IMR-90 (cell line): ENCODE data around the gene HRH3. TPM values are rescaled to one million over a fixed set of nuclear protein-coding genes. Genes with fewer than 3 reads are reported as not detected.

Experiments used
- ATAC-seq: fragments of 200-7000 bp; cut with Tn5 transposase; 2 replicates; pipeline ENCODE4 v1.9.1; 2020; ENCODE audit warnings: low read depth, mild to moderate bottlenecking, moderate library complexity
- BruUV-seq: library from RNA; stranded (reverse); fragments of 400-500 nt; replicated peaks from 2 replicates; lab custom pipeline; 2021; lab: Mats Ljungman, UMichigan
- CTCF ChIA-PET: fragments of 300-600 bp; formaldehyde crosslinking; extraction: SDS; loops from one replicate; lab custom pipeline; 2021; ENCODE audit warnings: antibody characterized with exemption; lab: Yijun Ruan, JAX
- POLR2A ChIA-PET: fragments of 300-600 bp; sonication (Branson Sonifier 250); formaldehyde crosslinking; loops from one replicate; lab custom pipeline; 2022; ENCODE audit warnings: antibody characterized with exemption; ENCODE audit not compliant: unreplicated experiment; lab: Charles Lee
- DNase-seq: peaks from one replicate; pipeline ENCODE4 v3.0.0; 2013
- H2AFZ ChIP-seq: replicated peaks from 2 replicates; pipeline ENCODE3; 2013; ENCODE audit warnings: low read length, mild to moderate bottlenecking; ENCODE audit not compliant: poor library complexity
- H2AK5ac ChIP-seq: 2 replicates; pipeline ENCODE4 v1.6.1; 2013; ENCODE audit warnings: low read depth, low read length, inconsistent platforms
- H2AK9ac ChIP-seq: replicated peaks from 2 replicates; pipeline ENCODE3; 2013; ENCODE audit warnings: mild to moderate bottlenecking, low read depth, low read length, moderate library complexity; ENCODE audit not compliant: poor library complexity
- H2BK120ac ChIP-seq: 2 replicates; pipeline ENCODE4 v1.6.1; 2013; ENCODE audit warnings: low read depth, low read length, inconsistent platforms
- H2BK15ac ChIP-seq: 3 replicates; pipeline ENCODE4 v1.6.1; 2013; ENCODE audit warnings: low read depth, low read length, inconsistent platforms
- H2BK20ac ChIP-seq: 2 replicates; pipeline ENCODE4 v1.6.1; 2013; ENCODE audit warnings: low read depth, mild to moderate bottlenecking, inconsistent platforms, low read length, moderate library complexity
- H2BK5ac ChIP-seq: 2 replicates; pipeline ENCODE4 v1.6.1; 2013; ENCODE audit warnings: mild to moderate bottlenecking, low read depth, low read length, inconsistent platforms; ENCODE audit not compliant: poor library complexity, severe bottlenecking
- H3K14ac ChIP-seq: replicated peaks from 2 replicates; pipeline ENCODE4 v1.6.1; 2013; ENCODE audit warnings: low read depth, low read length, inconsistent platforms
- H3K18ac ChIP-seq: 2 replicates; pipeline ENCODE4 v1.6.1; 2013; ENCODE audit warnings: low read depth, low read length, control low read depth
- H3K23ac ChIP-seq: 2 replicates; pipeline ENCODE4 v1.6.1; 2013; ENCODE audit warnings: low read depth, low read length, inconsistent platforms
- H3K27ac ChIP-seq: 2 replicates; pipeline ENCODE4 v1.5.1; 2013; ENCODE audit warnings: mild to moderate bottlenecking, control low read depth, low read length; ENCODE audit not compliant: insufficient read depth
- H3K27me3 ChIP-seq: 2 replicates; pipeline ENCODE4 v1.6.1; 2013; ENCODE audit warnings: low read length; ENCODE audit not compliant: control insufficient read depth, insufficient read depth
- H3K36me3 ChIP-seq: 2 replicates; pipeline ENCODE4 v1.6.1; 2013; ENCODE audit warnings: low read length, mixed read lengths; ENCODE audit not compliant: control insufficient read depth, insufficient read depth
- H3K4ac ChIP-seq: 2 replicates; pipeline ENCODE4 v1.6.1; 2013; ENCODE audit warnings: low read depth, low read length, inconsistent platforms
- H3K4me1 ChIP-seq: 2 replicates; pipeline ENCODE4 v1.6.1; 2013; ENCODE audit warnings: low read length, mixed read lengths; ENCODE audit not compliant: control insufficient read depth, insufficient read depth
- H3K4me2 ChIP-seq: 2 replicates; pipeline ENCODE4 v1.6.1; 2013; ENCODE audit warnings: low read depth, mild to moderate bottlenecking, control low read depth, low read length, moderate library complexity
- H3K4me3 ChIP-seq: 2 replicates; pipeline ENCODE4 v1.5.1; 2013; ENCODE audit warnings: low read depth, mild to moderate bottlenecking, control low read depth, low read length, moderate library complexity; ENCODE audit not compliant: insufficient read depth
- H3K56ac ChIP-seq: 2 replicates; pipeline ENCODE4 v1.6.1; 2013; ENCODE audit warnings: low read length, inconsistent platforms; ENCODE audit not compliant: insufficient read depth; ENCODE audit errors: extremely low read depth
- H3K79me1 ChIP-seq, 2 experiments: 2 replicates each; pipeline ENCODE4 v1.6.1; 2013; ENCODE audit warnings: low read length in 2 of 2, inconsistent platforms in 1 of 2, low read depth in 1 of 2
- H3K9ac ChIP-seq: 2 replicates; pipeline ENCODE4 v1.6.1; 2013; ENCODE audit warnings: low read depth, low read length, control low read depth
- H3K9me1 ChIP-seq: 2 replicates; pipeline ENCODE4 v1.6.1; 2013; ENCODE audit warnings: low read length, inconsistent platforms; ENCODE audit not compliant: insufficient read depth
- H3K9me3 ChIP-seq: 2 replicates; pipeline ENCODE4 v1.6.1; 2013; ENCODE audit warnings: low read length; ENCODE audit not compliant: control insufficient read depth, insufficient read depth
- H4K20me1 ChIP-seq: 2 replicates; pipeline ENCODE4 v1.6.1; 2013; ENCODE audit warnings: low read length, inconsistent platforms; ENCODE audit not compliant: insufficient read depth
- H4K5ac ChIP-seq: 2 replicates; pipeline ENCODE4 v1.6.1; 2013; ENCODE audit warnings: mild to moderate bottlenecking, low read depth, low read length, control low read depth
- H4K8ac ChIP-seq, 2 experiments: 2 replicates each; pipeline ENCODE4 v1.6.1; 2013; ENCODE audit warnings: low read depth in 2 of 2, low read length in 2 of 2, control low read depth in 1 of 2, inconsistent platforms in 1 of 2
- H4K91ac ChIP-seq: 2 replicates; pipeline ENCODE4 v1.6.1; 2013; ENCODE audit warnings: low read depth, low read length, inconsistent platforms; ENCODE audit not compliant: insufficient read depth
- BHLHE40 ChIP-seq: fragments of 150-350 bp; IDR thresholded peaks from 2 replicates; pipeline ENCODE4 v1.6.1; 2016; ENCODE audit warnings: mild to moderate bottlenecking, low read depth, low read length
- CEBPB ChIP-seq: IDR thresholded peaks from 2 replicates; pipeline ENCODE4 v1.6.1; 2012; ENCODE audit warnings: low read depth, low read length, improper control_type of control experiment
- CHD1 ChIP-seq: IDR thresholded peaks from 2 replicates; pipeline ENCODE4 v1.6.1; 2012; ENCODE audit warnings: low read depth, low read length, improper control_type of control experiment
- CTCF ChIP-seq: conservative IDR thresholded peaks from 2 replicates; pipeline ENCODE4 v1.5.1; 2012; ENCODE audit warnings: mild to moderate bottlenecking, low read depth, low read length, improper control_type of control experiment
- ELK1 ChIP-seq: fragments of 150-350 bp; IDR thresholded peaks from 2 replicates; pipeline ENCODE4 v1.6.1; 2016; ENCODE audit warnings: low read depth, mild to moderate bottlenecking, low read length, moderate library complexity, borderline replicate concordance
- FOS ChIP-seq: fragments of 150-350 bp; IDR thresholded peaks from 2 replicates; pipeline ENCODE4 v1.6.1; 2016; ENCODE audit warnings: low read depth, low read length
- MAFK ChIP-seq: IDR thresholded peaks from 2 replicates; pipeline ENCODE4 v1.6.1; 2012; ENCODE audit warnings: low read depth, low read length, improper control_type of control experiment
- MAZ ChIP-seq: IDR thresholded peaks from 2 replicates; pipeline ENCODE4 v1.6.1; 2012; ENCODE audit warnings: low read depth, mild to moderate bottlenecking, low read length, improper control_type of control experiment, moderate library complexity, borderline replicate concordance
- MXI1 ChIP-seq: IDR thresholded peaks from 2 replicates; pipeline ENCODE4 v1.6.1; 2012; ENCODE audit warnings: low read depth, mild to moderate bottlenecking, low read length, moderate library complexity, borderline replicate concordance
- NFE2L2 ChIP-seq: fragments of 150-350 bp; IDR thresholded peaks from 2 replicates; pipeline ENCODE4 v1.6.1; 2016; ENCODE audit warnings: low read depth, mild to moderate bottlenecking, low read length
- POLR2A ChIP-seq: IDR thresholded peaks from 2 replicates; pipeline ENCODE4 v1.6.1; 2012; ENCODE audit warnings: mild to moderate bottlenecking, low read depth, low read length
- RAD21 ChIP-seq: IDR thresholded peaks from 2 replicates; pipeline ENCODE4 v1.6.1; 2012; ENCODE audit warnings: low read length, improper control_type of control experiment
- RCOR1 ChIP-seq: IDR thresholded peaks from 2 replicates; pipeline ENCODE4 v1.6.1; 2012; ENCODE audit warnings: mild to moderate bottlenecking, low read length, improper control_type of control experiment; ENCODE audit not compliant: insufficient replicate concordance
- RFX5 ChIP-seq: IDR thresholded peaks from 2 replicates; pipeline ENCODE4 v1.8.0; 2012; ENCODE audit warnings: low read depth, mild to moderate bottlenecking, low read length, moderate library complexity
- SMC3 ChIP-seq: fragments of 150-350 bp; IDR thresholded peaks from 2 replicates; pipeline ENCODE4 v1.6.1; 2016; ENCODE audit warnings: low read depth, mild to moderate bottlenecking, antibody characterized with exemption, low read length, moderate library complexity
- USF2 ChIP-seq: fragments of 150-350 bp; IDR thresholded peaks from 2 replicates; pipeline ENCODE4 v1.6.1; 2017; ENCODE audit warnings: mild to moderate bottlenecking, antibody characterized with exemption, low read length, low read depth
- WGBS, 2 experiments: methylation state at CpG; one replicate each; pipeline versions ENCODE4 v1.1.5 to v1.1.7; 2013; ENCODE audit warnings: missing lambda C conversion rate in 2 of 2; ENCODE audit not compliant: insufficient read length in 1 of 2; ENCODE audit errors: extremely low coverage in 2 of 2; 5-methylcytosine and 5-hydroxymethylcytosine counted together
- dilution Hi-C: fragments of 300-500 bp; cut with HindIII; formaldehyde crosslinking; loops from one replicate; pipeline ENCODE4 v1.14.3; 2018; ENCODE audit warnings: low sequenced_read_pairs; ENCODE audit not compliant: unreplicated experiment
- in situ Hi-C: fragments of 300-500 bp; cut with MboI; formaldehyde crosslinking; loops from 3 replicates; pipeline ENCODE4 v1.14.3; 2019; ENCODE audit warnings: low sequenced_read_pairs, inconsistent platforms, mixed read lengths
- intact Hi-C: fragments of 100-400 bp; cut with micrococcal nuclease; formaldehyde crosslinking; loops from 2 replicates; pipeline ENCODE4 v1.10.0; 2022
- polyA plus RNA-seq, 3 experiments: library from polyadenylated mRNA; depleted of rRNA; stranded (reverse); fragments of >200 nt; gene quantifications; 2 replicates each; pipeline ENCODE4 v1.2.3, GENCODE V29; 2012; ENCODE audit warnings: low replicate concordance in 1 of 3
- total RNA-seq: library from RNA; depleted of rRNA; stranded (reverse); fragments of >200 nt; gene quantifications from 2 replicates; pipeline ENCODE4 v1.2.3, GENCODE V29; 2012

HRH3 gene
- total and polyA plus RNA-seq, 2 of the 4 experiments (the other 2 are of a cell fraction), result not detected

GRCh38 chr20:62235001-62235776 is 15.1 kb upstream of the HRH3 start:
- H2AK9ac ChIP-seq, result no peak overlapping the region
- H3K18ac ChIP-seq, result no peak overlapping the region
- no peak overlapping the region for H2BK20ac ChIP-seq
- no peak overlapping the region for H4K91ac ChIP-seq
- ATAC-seq, result no peak
- TF ChIP-seq POLR2A (no peak), CTCF (no peak), RFX5 (no peak), BHLHE40 (no peak), NFE2L2 (no peak), SMC3 (no peak), ELK1 (no peak), RAD21 (no peak), USF2 (no peak), FOS (no peak), MAFK (no peak), CHD1 (no peak), MAZ (no peak), CEBPB (no peak), MXI1 (no peak), RCOR1 (no peak)
- H3K4ac ChIP-seq, result no peak overlapping the region
- no peak for DNase-seq
- ChIA-PET CTCF (no interaction called here), POLR2A (no interaction called here)
- in situ Hi-C loops, result no loop called here
- BruUV-seq, result no TSS peak
- 60% methylated on average over 4 of the region's 16 CpGs; no CpG with 5 or more reads in 1 of the 2 experiments for WGBS, 2 experiments
- no peaks in the 10 kb centered on the region for H3K9me1 ChIP-seq
- no peak overlapping the region for H4K5ac ChIP-seq
- H3K27me3 ChIP-seq, result peaks cover 19% of the 10 kb centered on the region
- peaks cover 4% of the 10 kb centered on the region for H3K4me1 ChIP-seq
- intact Hi-C loops, result no loop called here
- peaks cover 4% of the 10 kb centered on the region for H3K9me3 ChIP-seq
- no peak overlapping the region for H3K56ac ChIP-seq
- peaks cover 13% of the 10 kb centered on the region for H4K20me1 ChIP-seq
- no peak overlapping the region for H3K14ac ChIP-seq
- H2BK15ac ChIP-seq, result no peak overlapping the region
- H3K4me3 ChIP-seq, result no peak overlapping the region
- dilution Hi-C loops, result no loop called here
- H2BK5ac ChIP-seq, result no peak overlapping the region
- H3K9ac ChIP-seq, result no peak overlapping the region
- H3K23ac ChIP-seq, result no peak overlapping the region
- no peak overlapping the region for H2BK120ac ChIP-seq
- H3K4me2 ChIP-seq, result no peak overlapping the region
- H3K27ac ChIP-seq, result no peak overlapping the region
- H2AFZ ChIP-seq, result no peak overlapping the region
- H3K79me1 ChIP-seq, result peaks cover 5 to 14% of the 10 kb centered on the region in 2 experiments; a peak in 3 of 4 replicates
- no peak overlapping the region for H2AK5ac ChIP-seq
- H4K8ac ChIP-seq, result no peak overlapping the region
- no peaks in the 10 kb centered on the region for H3K36me3 ChIP-seq
